Activated T-cell treated with anti-CD3 and anti-CD28 coated beads, Interleukin-2, amount 50 U/mL, for 48 hours (primary cell): ENCODE measurements around the gene GNB2.
"Not testable (repeated sequence)": the region's sequence is repeated elsewhere in the genome, so short reads cannot be mapped to it uniquely, and the experiment has no call there.

Experiments
- DNase-seq, 2 experiments: peaks; one replicate each; pipeline ENCODE4 v3.0.0-alpha.2; 2020

The GNB2 gene

GRCh38 chr7:100665168-100665726 lies 8.3 kb upstream of the GNB2 start:
- no peak for DNase-seq

GRCh38 chr7:100667331-100668068 lies 6.0 kb upstream of the GNB2 start:
- no peak for DNase-seq

GRCh38 chr7:100668069-100668449 lies 5.5 kb upstream of the GNB2 start:
- DNase-seq, result no peak

GRCh38 chr7:100669106-100669505 lies 4.4 kb upstream of the GNB2 start:
- not testable (repeated sequence) for DNase-seq

GRCh38 chr7:100670074-100670473 lies 3.5 kb upstream of the GNB2 start:
- no peak for DNase-seq

DNA sequence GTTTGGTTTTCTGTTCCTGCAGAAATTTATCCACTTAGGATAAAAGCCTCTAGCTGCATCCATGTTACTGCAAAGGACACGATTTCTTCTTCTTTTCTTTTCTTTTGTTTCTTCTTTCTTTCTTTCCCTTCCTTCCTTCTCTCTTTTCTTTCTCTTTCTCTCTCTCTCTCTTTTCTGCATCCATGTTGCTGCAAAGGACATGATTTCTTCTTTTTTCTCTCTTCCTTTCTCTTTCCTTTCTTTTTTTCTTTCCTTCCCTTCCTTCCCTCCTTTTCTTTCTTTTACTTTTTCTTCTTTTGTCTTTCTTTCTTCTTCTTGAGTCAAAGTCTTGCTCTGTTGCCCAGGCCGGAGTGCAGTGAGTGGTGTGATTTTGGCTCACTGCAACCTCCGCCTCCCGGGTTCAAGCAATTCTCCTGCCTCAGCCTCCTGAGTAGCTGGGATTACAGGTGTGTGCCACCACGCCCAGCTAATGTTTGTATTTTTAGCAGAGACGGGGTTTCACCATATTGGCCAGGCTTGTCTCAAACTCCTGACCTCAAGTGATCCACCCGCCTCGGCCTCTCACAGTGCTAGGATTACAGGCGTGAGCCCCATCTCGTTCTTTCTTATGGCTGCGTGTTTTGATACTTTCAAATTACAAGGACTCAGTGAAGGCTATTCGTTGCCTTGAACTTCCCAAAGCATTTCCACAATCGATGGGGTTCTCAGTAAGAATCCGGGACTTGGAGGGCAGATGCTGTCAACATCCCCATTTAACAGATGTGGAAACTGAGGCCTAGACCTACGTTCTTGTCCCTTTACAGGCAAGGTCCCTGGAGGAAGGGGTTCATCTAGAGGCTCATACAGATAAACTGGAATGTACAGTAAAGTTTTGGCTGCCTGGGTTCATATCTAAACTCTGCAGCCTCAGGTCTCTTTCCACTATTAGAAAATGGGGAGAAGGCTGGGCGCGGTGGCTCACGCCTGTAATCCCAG lies 1.9 kb upstream of the GNB2 start:
- DNase-seq, result no peak

- peak in 1 of 2 experiments; percentile 64 for DNase-seq
Measured at GRCh38 chr7:100673942-100674410, 436 bp downstream of the GNB2 start.

GRCh38 chr7:100674411-100675104 lies 1.0 kb downstream of the GNB2 start:
- peak; percentile 65 to 66 for DNase-seq

DNA sequence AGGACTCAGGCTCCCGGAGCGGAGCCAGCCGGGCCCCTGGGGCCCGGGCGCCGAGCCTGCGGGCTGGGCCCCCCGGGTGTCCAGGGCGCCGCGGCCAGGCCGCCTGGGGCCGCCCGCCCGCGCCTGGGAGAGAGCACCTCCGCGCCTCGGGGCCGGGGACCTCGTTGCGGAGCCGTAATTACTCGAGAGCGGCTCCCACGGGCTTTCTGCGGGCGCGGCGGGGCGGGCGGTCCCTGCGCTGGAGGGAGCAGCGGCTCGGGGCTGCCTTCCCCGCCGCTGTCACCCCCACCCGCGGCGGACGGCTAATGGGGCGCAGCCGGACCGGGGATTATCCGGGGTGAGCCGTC lies 1.5 kb downstream of the GNB2 start:
- peak in 1 of 2 experiments; percentile 56 for DNase-seq

- DNase-seq, result peak; percentile 82 to 84
Measured at GRCh38 chr7:100675581-100676350, 2.2 kb downstream of the GNB2 start.

GRCh38 chr7:100676501-100677306 lies 3.2 kb downstream of the GNB2 start:
- no peak for DNase-seq

DNA sequence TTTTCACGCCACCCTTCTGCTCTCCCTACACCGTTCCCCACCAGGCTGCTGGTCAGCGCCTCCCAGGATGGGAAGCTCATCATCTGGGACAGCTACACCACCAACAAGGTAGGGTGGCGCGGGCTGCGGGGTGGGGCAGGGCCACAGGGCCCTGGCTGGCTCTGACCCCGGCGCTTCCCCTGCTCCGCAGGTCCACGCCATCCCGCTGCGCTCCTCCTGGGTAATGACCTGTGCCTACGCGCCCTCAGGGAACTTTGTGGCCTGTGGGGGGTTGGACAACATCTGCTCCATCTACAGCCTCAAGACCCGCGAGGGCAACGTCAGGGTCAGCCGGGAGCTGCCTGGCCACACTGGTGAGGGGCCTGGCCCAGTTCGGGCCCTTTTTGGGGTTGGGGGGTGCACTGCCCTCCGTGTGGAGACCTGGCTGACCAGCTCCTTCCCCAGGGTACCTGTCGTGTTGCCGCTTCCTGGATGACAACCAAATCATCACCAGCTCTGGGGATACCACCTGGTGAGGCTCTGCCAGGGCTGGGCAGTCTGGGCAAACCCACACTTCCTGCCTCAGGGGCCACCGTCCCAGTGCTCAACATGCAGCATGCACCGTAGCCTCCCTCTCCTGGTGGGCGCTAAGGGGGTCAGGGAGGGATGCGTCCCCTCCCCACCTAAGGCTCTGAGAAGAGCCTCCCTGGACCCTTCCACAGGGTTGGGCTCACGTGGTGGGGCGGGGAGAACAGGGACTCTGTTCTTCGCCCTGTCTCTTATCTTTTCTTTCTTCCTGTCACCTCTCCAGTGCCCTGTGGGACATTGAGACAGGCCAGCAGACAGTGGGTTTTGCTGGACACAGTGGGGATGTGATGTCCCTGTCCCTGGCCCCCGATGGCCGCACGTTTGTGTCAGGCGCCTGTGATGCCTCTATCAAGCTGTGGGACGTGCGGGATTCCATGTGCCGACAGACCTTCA lies 4.0 kb downstream of the GNB2 start:
- peak in 1 of 2 experiments; percentile 26 for DNase-seq

DNA sequence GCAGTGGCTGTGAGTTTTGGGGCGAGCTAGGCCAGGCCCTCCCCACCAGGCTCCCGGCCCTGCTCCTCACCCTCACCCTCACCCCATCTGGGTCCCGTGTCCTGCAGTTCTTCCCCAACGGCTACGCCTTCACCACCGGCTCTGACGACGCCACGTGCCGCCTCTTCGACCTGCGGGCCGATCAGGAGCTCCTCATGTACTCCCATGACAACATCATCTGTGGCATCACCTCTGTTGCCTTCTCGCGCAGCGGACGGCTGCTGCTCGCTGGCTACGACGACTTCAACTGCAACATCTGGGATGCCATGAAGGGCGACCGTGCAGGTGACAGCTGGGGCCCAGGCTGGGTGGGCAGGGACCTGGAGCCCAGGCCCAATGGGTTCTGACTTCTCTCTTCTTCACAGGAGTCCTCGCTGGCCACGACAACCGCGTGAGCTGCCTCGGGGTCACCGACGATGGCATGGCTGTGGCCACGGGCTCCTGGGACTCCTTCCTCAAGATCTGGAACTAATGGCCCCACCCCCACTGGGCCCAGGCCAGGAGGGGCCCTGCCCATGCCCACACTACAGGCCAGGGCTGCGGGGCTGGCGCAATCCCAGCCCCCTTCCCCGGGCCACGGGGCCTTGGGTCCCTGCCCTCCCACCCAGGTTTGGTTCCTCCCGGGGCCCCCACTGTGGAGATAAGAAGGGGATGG lies 4.9 kb downstream of the GNB2 start:
- peak in 1 of 2 experiments; percentile 25 for DNase-seq

DNA sequence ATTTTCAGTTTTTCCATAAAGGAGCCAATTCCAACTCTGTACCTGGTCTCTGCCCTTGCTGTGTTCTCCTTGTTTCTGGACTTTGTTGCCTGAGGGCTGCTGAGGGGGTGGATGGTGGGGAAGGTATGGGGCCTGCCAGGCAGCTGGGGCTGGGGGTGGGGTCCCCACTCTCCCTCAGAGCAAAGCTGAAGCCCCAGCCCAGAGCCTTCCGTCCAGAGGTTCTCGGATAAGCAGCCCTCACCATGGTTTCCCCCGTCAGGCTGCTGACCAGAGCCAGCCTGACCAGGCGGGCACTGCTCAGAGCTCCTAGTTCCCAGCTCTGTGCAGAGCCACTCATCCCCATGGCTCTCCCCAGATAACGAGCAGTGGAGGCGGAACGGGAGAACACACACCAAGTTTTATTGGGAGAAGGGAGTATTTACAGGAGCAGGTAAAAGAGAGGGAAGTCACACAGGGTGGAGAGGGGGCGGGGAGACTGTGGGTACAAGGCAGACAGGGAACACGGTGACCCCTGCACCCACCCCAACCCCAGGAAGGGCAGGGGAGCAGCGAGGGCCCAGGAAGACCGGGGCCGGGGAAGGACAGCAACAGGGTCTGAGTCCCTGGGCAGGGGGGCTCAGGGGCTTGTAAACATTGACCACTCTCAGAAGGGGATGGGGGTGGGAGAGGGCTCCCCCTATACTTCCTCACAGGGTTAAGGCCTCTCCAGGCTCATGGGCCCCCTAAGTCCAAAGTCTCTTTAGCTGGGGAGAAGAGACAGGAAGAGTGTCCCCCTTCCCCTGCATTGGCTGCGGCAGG lies 5.8 kb downstream of the GNB2 start:
- DNase-seq, result peak in 1 of 2 experiments; percentile 20

DNA sequence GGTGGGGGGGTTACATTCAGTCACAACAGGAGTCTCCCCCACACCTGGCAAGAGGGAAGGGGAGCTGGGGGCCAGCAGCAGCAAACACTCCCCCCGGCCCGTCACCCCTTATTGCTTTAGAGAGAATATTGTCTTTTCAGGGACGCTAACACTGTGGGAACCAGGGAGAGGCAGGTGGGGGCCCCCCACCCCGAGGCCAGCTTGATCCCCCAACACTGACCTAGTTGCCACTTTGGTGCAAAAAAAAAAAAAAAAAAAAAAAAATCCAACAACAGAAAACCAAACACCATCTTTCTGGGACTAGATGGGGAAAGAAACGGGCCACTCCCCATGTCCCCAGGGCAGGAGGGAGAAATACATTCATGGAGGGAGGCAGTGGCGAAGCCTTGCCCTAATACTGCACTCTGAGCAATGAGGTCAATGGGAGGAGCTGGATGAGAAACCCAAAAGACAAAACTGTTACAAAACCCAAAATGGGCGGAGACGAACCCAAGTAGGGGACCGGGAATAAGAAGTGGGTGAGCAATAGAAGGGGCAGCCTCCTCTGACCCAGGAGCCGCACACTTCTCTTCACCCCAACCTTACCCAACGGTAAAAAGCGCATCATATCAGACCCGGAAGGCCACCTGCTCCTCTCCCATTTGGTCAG lies 6.5 kb downstream of the GNB2 start:
- DNase-seq, result peak in 1 of 2 experiments; percentile 19

DNA sequence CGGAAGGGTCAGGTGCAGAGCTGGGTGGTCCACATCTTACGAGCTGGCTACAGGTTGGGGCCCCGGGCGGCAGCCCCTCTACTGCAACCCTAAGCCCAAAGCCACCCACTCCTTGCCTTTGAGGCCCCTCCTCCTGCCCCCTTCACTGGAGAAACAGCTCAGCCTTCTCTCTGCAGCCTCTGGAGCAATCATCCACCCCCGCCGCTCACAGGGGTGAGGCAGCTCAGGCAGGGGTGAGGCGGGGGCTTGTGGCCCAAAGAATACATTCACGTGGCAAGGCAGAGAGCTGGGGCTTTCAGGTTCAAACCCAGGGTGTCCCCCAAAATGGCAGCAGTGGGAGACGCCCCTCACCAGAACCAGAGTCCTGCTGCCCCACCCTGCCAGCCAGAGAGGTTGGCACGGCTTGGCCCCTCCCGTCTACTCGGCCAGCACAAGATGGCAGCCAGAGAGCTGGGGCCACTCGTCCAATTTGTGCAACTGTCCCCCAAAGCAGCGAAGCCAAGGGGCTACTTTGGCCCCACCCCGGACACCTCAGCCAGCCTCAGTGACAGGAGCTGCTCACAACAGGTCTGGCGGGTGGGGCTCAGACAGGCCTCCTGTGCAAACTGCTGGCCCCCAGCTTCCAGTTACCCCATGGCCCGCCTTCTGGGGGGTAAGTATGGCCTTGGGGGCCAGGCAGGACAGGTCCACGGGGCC lies 7.2 kb downstream of the GNB2 start:
- DNase-seq, result peak in 1 of 2 experiments; percentile 32
